M059J (cell line): ENCODE results near the gene CACNA1A. TPM values are rescaled to one million over a fixed set of nuclear protein-coding genes. Genes with fewer than 3 reads are reported as not detected.

Experiments
- DNase-seq: peaks from one replicate; pipeline ENCODE4 v3.0.0-alpha.2; 2012; ENCODE audit warnings: low read depth
- total RNA-seq: library from RNA; depleted of rRNA; stranded (reverse); fragments of >200 nt; shearing (Covaris generic); gene quantifications from 2 replicates; pipeline ENCODE4 v1.2.3, GENCODE V29; 2014

Gene CACNA1A
- total RNA-seq, 1 experiment from 2014 or later = 8.5 TPM

DNA sequence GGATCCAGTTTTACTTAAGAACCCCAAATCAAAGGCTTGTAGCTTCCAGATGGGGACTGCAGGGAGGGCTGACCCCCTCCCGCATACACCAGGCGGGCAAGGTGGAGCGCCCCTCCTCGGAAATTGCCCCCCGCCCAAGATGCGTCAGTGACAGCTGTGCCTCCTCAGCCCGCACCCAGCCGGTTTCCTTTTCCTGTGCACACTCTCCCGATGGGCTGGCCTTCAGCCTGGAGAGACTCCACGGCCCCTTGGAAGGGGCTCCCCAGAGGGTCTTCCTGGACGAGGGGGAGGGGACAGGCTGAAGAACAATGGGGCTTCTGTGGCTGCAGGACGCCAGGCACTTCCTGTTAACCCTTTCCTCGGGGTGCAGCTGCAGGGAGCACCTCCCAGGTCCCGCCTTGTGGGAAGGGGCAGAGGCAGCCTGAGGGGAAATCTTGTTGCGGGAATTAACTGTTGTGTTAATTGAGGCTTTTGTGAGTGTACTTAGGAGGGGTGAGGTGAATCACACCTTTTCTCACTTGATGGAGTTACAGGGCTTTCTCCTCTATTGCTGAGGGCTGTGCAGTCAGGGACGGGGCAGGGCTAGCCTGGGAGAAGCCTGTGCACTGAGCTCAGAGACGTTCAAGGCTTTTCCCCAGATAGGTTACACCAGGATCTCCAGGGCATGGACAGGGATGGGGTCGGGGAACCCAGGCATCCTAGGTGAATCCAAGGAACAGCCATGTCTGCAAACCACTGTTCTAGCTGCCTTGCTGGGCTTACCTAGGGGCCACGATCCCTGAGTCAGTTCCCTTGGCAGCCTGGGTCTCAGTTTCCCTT, 341.7 kb downstream of the CACNA1A start:
- peak; percentile 89 for DNase-seq

- DNase-seq = peak; percentile 97
Measured at GRCh38 chr19:13163609-13164342, 342.5 kb downstream of the CACNA1A start.

DNA sequence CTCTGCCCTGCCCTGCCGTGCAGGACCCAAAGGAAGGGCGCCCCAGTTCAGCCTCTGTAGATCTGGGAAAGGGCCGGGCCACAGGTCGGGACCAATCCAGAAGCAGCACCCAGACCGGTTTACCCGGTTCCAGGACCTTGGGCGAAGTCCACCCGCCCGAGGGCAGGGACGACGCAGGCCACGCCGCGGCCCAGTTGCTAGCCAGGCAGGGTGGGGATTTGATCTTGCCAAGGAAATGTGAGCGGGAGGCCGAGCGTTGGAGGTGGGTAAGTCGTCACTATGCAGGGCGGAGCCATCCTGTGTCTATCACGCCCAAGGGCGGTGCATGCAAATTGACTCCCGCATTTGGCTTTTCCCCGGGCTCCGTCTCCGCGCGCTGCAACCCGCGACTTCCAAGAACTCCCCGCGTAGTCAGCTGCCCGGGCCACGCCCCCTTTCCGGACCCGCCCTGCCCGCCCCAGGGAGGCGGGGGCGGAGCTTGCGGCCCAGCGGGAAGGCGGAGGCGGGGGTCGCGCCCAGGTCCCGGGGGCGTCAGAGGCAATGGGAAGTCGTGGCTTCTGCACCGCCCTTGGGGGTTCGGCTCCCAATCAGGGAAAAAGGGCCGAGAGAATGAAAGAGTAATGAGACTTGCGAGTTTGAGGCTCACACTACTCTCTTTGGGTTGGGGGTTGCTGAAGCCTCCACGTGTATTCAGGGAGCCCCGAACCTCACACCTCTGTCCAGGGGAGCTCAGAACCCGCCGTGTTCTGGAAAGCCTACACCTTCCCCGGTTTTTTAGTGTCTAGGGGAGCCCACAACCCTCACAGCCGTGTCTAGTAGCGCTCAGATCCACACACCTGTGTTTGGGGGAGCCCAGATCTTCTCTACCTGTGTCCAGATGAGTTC, 343.3 kb downstream of the CACNA1A start:
- DNase-seq = peak; percentile 99

- DNase-seq = peak; percentile 79
Measured at GRCh38 chr19:13160557-13160956, 345.7 kb downstream of the CACNA1A start.

- no peak for DNase-seq
Measured at GRCh38 chr19:13159713-13160112, 346.6 kb downstream of the CACNA1A start.
